Measurements from ENCODE around the gene RIT1.

RIT1 gene

GRCh38 chr1:155873860-155874259 lies 37.3 kb downstream of the RIT1 start:
- H3K4me1 Mint-ChIP-seq: peaks cover 23% of the 10 kb centered on the region
- TF ChIP-seq CTCF (IDR thresholded peaks at IDR 0.05; ENCODE audit: unreplicated experiment in 3 of 3): no peak
- no peaks in the 10 kb centered on the region for H3K27me3 Mint-ChIP-seq (ENCODE audit: low read depth)
- H3K36me3 Mint-ChIP-seq (ENCODE audit: low read depth): peaks cover 3% of the 10 kb centered on the region
- no peaks in the 10 kb centered on the region for H3K9me3 Mint-ChIP-seq
- no peak overlapping the region for H3K4me3 Mint-ChIP-seq
- no peak overlapping the region for H3K27ac Mint-ChIP-seq

- no peaks in the 10 kb centered on the region for H3K27me3 Mint-ChIP-seq (ENCODE audit: low read depth)
- peaks cover 23% of the 10 kb centered on the region for H3K4me1 Mint-ChIP-seq
- peak overlapping the region in 1 of 3 experiments; percentile 43 for H3K27ac Mint-ChIP-seq
- no peaks in the 10 kb centered on the region for H3K9me3 Mint-ChIP-seq
- H3K36me3 Mint-ChIP-seq (ENCODE audit: low read depth): no peaks in the 10 kb centered on the region
- no peak overlapping the region for H3K4me3 Mint-ChIP-seq
- no peak for TF ChIP-seq CTCF (IDR thresholded peaks at IDR 0.05; ENCODE audit: unreplicated experiment in 3 of 3)
Measured at GRCh38 chr1:155872527-155872926, 38.6 kb downstream of the RIT1 start.

GRCh38 chr1:155871390-155871789 lies 39.8 kb downstream of the RIT1 start:
- Mint-ChIP-seq H3K9me3 (no peaks in the 10 kb centered on the region), H3K36me3 (ENCODE audit: low read depth) (no peaks in the 10 kb centered on the region), H3K4me3 (no peak overlapping the region), H3K27ac (peak overlapping the region; percentile 12 to 43 (median 16)), H3K4me1 (peaks cover 23% of the 10 kb centered on the region), H3K27me3 (ENCODE audit: low read depth) (no peaks in the 10 kb centered on the region)
- no peak for TF ChIP-seq CTCF (IDR thresholded peaks at IDR 0.05; ENCODE audit: unreplicated experiment in 3 of 3)

GRCh38 chr1:155867766-155868165 lies 43.4 kb downstream of the RIT1 start:
- Mint-ChIP-seq H3K27ac (no peak overlapping the region), H3K4me1 (peaks cover 23% of the 10 kb centered on the region), H3K36me3 (ENCODE audit: low read depth) (no peaks in the 10 kb centered on the region), H3K9me3 (no peaks in the 10 kb centered on the region), H3K4me3 (no peak overlapping the region), H3K27me3 (ENCODE audit: low read depth) (no peaks in the 10 kb centered on the region)
- no peak for TF ChIP-seq CTCF (IDR thresholded peaks at IDR 0.05; ENCODE audit: unreplicated experiment in 3 of 3)

GRCh38 chr1:155864393-155864792 lies 46.8 kb downstream of the RIT1 start:
- Mint-ChIP-seq H3K27me3 (ENCODE audit: low read depth) (peaks cover 5% of the 10 kb centered on the region), H3K9me3 (no peaks in the 10 kb centered on the region), H3K27ac (no peak overlapping the region), H3K36me3 (ENCODE audit: low read depth) (no peaks in the 10 kb centered on the region), H3K4me1 (peaks cover 8% of the 10 kb centered on the region), H3K4me3 (no peak overlapping the region)
- TF ChIP-seq CTCF (IDR thresholded peaks at IDR 0.05; ENCODE audit: unreplicated experiment in 3 of 3): no peak

- Mint-ChIP-seq H3K27ac (peak overlapping the region in 1 of 3 experiments; percentile 37), H3K4me1 (peaks cover 17% of the 10 kb centered on the region), H3K27me3 (ENCODE audit: low read depth) (peaks cover 5% of the 10 kb centered on the region), H3K36me3 (ENCODE audit: low read depth) (peaks cover 2% of the 10 kb centered on the region), H3K9me3 (no peaks in the 10 kb centered on the region), H3K4me3 (no peak overlapping the region)
- TF ChIP-seq CTCF (IDR thresholded peaks at IDR 0.05; ENCODE audit: unreplicated experiment in 3 of 3): no peak
Measured at GRCh38 chr1:155861896-155862295, 49.3 kb downstream of the RIT1 start.

All from nephron (organoid).